RCC 7860 (cell line): ENCODE data around the gene CPLX1.
"Not testable (repeated sequence)": the region's sequence is repeated elsewhere in the genome, so short reads cannot be mapped to it uniquely, and the experiment has no call there.

Experiments
- DNase-seq: peaks from one replicate; pipeline ENCODE4 v3.0.0-alpha.2; 2015; ENCODE audit warnings: low spot score
- FAIRE-seq: peaks from 2 replicates; lab custom pipeline; 2012; peaks lifted over from hg19 to GRCh38; lab: Jason Lieb, UNC

Gene CPLX1

GRCh38 chr4:822361-823175 is 3.4 kb downstream of the CPLX1 start:
- DNase-seq (no peak), FAIRE-seq (no peak)

DNA sequence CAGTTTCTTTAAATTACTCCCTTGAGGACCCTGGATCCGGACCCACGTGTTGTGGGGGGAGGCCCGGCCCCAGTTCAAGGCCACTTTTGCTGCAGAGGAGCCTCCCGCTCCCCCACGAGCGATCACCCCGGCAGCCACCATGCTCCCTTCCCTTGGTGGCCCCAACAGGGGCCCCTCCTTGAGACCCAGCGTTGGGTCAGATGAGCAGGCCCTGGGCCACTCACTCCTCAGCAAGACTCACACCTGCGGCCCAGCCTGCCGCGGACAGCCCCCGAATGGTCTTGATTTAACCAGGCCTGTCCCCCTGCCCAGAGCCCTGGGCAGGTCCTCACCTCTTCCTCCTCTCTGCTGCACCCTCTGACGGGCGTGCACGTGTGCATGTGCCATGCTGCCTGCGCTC is 4.3 kb downstream of the CPLX1 start:
- no peak for DNase-seq
- no peak for FAIRE-seq

DNA sequence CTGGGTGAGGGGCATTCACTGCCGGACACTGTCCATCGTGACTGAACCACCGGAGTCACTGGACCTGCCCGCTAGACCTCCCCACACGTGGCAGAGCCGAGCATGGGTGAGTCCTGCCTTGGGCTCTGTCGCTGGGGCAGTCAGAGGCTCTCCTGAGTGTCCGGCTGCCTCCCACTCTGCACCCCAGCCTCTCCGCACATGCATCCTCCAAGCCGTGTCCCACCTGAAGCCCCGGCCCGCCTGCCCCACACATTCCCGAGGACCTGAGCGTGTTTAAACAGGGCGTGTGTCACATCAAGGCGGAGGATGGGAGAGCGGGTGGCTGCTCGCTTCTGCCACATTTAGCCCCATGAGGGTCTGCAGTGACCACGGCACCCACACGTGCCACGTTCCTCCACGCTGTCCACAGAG is 4.7 kb downstream of the CPLX1 start:
- DNase-seq (no peak), FAIRE-seq (no peak)

- DNase-seq (no peak), FAIRE-seq (no peak)
Measured at GRCh38 chr4:820230-821172, 5.4 kb downstream of the CPLX1 start.

DNA sequence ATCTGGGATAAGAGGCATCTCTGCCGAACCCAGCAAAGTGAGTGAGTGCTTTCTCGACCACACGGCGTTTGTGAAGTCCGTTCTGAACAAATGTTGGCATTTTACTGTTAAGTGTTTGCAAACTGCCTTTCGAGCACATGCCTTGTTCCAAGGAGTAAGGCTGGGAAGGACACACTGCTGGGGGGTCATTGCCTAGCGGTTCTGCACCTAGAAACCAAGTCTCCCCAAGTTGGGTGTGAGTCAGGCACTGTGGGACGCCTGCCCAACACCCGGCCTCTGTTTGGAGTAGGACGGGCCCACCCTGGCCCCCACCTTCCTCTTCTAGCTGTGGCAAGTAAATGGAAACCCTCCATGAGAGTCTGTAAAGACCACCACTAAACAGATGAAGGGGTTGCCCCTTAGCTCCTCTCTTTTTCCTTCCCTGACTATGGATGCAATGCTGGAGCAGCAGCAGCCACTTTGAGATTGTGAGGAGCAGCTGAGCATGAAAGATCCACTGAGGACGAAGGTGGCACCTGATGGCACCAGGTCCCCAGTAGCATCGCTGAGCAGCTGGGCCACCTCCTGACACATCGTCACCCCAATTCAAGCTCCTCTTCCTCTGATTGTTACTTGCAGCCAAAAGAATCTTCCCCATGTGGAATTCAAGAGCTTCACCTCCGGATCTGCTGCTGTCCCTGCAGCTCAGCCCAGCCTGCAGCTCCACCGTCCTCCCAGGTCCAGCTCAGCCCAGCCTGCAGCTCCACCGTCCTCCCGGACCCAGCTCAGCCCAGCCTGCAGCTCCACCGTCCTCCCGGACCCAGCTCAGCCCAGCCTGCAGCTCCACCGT is 6.3 kb downstream of the CPLX1 start:
- no peak for FAIRE-seq
- no peak for DNase-seq

- DNase-seq (no peak), FAIRE-seq (no peak)
Measured at GRCh38 chr4:818106-818921, 7.6 kb downstream of the CPLX1 start.

DNA sequence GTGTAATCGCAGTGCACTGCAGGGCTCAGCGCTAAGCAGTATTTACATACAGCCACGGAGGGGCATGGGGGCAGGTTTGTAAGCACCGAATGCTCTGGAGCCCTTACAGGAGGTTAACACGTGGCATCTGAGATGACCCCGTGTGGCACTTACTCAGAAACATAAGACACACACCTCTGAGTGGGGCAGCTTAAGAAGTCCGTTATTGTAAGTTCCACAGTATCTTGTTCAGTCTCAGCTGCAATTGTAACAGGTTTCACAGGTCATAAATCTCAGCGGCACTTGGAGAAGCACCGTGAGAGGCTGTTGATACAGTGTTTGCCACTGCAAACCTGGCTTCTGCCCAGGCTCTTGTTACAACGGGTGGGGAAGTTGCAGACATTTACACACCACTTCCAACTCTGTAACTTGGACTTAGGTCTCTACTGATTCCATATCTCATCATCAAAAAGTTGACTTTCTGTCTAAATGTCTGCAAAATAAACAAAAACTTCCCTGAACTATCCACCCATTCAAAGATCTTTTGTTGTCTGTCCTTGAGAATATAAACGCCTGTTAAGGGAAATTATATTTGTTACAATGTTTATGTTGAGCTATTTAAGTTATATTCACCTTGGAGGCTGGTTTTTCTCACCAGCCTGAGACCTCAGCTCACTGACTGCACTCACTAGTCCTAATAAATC is 10.3 kb downstream of the CPLX1 start:
- FAIRE-seq (no peak), DNase-seq (no peak)

DNA sequence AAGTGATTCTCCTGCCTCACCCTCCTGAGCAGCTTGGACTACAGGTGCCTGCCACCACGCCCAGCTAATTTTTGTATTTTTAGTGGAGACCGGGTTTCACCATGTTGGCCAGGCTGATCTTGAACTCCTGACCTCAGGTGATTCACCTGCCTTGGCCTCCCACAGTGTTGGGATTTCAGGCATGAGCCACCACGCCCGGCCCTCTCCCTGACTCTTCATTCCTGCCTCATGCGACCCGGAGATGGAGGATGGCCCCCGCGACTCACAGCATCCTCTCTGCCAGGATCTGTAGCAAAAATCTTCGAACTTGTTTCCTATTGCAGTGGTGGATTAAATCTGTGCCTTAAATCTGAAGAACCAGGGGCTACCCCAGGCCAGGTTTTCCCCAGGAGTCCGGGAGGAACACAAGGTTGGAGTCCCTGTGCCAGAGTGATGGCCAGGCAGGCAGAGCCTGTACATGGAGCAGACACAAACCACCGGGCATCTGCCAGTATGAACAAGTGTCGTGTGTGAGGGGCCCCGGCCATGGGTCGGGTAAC is 11.5 kb downstream of the CPLX1 start:
- no peak for FAIRE-seq
- no peak for DNase-seq

GRCh38 chr4:813900-814299 is 12.0 kb downstream of the CPLX1 start:
- FAIRE-seq: no peak
- DNase-seq: no peak

DNA sequence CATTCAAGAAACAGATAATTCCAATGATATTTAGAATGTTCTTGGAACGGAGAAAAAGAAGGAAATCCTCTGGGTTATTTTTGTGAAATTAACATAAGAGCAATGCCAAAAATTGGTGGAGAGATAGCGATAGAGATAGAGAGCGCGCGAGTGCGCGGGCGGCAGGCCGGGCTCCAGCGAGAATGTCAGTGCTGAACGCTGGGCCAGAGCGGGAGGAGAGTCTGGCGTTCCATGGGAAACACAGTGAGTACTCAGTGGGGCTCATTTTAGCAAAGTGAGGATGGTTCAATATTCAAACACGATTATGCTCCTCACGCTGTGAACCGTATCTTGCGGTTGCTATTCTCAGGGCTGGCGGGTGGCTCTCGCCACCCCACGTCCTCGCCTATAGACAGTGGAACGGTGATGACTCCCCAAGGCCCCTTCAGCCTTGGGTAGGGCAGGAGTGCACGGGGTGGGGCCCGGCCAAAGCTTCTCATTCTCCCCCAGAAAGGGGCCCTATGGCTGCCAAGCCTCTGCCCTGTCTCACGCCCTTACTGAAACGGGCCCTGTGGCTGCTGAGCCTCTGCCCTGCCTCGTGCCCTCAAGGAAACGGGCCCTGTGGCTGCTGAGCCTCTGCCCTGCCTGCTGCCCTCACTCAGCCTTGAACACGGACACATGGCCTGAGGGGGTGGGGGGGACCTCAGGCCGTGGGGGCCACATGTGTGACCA is 16.9 kb downstream of the CPLX1 start:
- FAIRE-seq (no peak), DNase-seq (no peak)

DNA sequence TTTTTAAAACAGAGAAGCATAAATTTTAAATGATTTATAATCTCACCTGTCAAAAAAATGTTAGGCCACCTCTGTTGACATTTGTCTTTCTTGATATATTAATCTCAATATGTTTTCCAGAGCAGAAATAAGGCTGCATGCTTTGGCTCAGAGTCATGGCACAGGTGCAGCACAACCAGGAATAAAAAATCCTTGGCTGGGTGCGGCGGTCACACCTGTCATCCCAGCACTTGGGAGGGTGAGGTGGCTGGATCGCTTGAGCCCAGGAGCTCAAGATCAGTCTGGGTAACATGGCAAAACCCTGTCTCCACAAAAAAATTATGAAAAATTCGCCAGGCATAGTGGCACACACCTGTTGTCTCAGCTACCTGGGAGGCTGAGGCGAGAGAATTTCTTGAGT is 18.1 kb downstream of the CPLX1 start:
- no peak for FAIRE-seq
- no peak for DNase-seq

GRCh38 chr4:806979-807378 is 18.9 kb downstream of the CPLX1 start:
- not testable (repeated sequence) for DNase-seq, FAIRE-seq

DNA sequence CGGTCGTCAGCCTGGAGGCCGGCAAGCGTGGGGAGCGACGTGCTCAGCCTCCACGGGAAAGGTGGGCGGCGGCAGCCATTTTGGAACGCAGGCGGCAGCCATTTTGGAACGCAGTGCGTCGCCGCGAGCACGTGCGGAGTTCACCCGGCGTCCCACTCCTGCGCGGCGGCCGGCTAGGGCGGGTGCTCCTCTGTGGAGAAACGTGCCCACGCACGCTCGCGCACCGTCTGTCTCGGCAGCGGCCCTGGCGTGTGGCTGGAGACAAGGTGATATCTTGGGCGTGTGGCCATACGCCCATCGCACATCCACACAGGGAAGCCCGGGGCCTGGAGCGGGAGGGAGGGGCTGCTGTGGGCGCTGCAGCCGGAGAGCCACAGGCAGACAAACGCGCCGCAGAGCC is 21.1 kb downstream of the CPLX1 start:
- no peak for FAIRE-seq
- no peak for DNase-seq

DNA sequence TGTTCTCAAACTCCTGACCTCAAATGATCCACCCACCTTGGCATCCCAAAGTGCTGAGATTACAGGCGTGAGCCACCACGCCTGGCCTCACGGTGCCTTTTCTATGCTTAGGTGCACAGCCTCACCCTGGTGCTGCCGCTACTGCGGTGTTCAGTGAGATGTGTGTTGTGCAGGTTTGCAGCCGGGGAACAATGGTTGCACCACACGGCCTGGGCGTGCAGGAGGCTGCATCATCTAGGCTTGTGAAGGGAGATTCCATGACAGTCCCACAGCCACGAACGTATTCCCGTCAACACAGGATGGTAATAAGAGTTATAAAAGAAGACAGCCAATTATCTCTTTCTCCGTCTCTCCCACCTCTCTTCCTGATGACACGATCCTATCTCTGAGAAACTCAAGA is 22.0 kb downstream of the CPLX1 start:
- DNase-seq (no peak), FAIRE-seq (no peak)

DNA sequence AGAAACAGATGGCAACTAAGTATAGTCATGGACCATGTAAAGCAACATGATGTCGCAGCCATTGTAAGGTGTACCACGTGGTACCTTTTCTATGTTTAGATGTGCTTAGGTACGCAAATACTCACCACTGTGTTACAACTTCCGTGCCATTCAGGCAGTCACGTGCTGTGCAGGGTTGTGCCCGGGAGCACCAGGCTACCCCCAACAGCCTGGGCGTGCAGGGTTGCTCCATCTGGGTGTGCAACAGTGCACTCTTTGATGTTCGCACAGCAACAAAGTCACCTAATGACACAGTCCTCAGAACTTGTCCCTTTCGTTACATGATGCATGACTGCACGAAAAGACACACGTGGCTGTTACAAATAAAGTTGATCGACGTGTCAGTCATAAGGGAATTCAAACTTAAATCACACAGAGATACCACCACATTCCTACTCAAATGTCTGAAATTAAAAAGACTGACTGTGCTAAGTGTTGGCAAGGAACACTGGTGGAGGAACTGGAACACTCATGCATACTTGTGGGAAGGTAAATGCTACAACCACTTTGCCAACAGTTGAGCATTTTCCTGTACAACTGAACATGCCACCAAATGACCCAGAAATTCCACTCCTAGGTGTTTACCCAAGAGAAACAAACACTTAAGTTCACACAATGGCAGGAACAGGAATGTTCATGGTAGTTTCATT is 24.3 kb downstream of the CPLX1 start:
- FAIRE-seq (no peak), DNase-seq (no peak)

- no peak for FAIRE-seq
- no peak for DNase-seq
Measured at GRCh38 chr4:797066-797465, 28.9 kb downstream of the CPLX1 start.

- FAIRE-seq (no peak), DNase-seq (no peak)
Measured at GRCh38 chr4:796206-796605, 29.7 kb downstream of the CPLX1 start.

DNA sequence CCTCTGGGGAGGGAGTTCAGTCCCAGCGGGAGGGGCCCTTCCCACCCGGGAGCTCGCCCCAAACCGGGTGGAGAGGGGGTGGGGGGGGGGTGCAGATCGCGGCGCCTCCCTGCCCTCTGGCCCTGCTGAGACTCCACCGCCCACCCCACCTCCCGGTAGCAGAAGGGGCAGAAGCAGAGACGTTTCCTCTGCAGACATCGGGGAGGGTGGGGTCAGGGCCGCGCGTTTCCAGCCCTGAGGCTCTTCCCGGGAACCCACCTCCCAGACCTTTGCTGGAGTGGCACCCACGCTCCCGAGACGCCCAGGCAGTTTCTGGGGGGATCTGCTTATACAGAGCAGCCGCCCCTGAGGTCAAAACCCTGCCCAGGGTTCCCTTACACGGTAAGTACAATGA is 30.2 kb downstream of the CPLX1 start:
- no peak for DNase-seq

More for the DNA sequence above, 30.2 kb downstream of the CPLX1 start:
- no peak for FAIRE-seq
